CD4-positive, alpha-beta T cell treated with Interleukin-6 at 100 ng/mL for 8 hours (primary cell): ENCODE results near the gene PIKFYVE.
"Not testable (repeated sequence)": the region's sequence is repeated elsewhere in the genome, so short reads cannot be mapped to it uniquely, and the experiment has no call there.

Experiments used
- DNase-seq: peaks from one replicate; pipeline ENCODE4 v3.0.0-alpha.2; 2020; ENCODE audit warnings: mixed read lengths, low spot score

Gene PIKFYVE

DNA sequence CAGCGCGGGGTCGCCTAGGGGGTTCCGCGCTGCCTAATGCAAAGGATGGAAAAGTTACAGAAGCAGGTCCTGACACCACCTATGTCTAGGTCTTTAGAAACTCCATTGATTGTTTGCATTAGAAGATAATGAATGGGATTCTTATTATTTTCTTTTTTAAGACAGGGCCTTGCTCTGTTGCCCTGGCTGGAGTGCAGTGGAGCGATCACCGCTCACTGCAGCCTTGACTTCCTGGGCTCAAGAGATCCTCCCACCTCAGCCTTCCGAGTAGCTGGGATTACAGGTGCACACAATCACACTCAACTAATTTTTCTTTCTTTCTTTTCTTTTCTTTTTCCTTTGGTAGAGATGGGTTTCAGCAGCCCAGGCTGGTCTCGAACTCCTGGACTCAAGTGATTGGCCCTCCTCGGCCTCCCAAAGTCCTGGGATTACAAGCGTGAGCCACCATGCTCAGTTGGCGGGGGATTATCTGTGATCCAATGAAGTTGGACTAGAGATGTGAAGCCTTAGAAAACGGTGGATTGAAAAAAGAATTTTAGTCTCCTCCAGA is 10.4 kb upstream of the PIKFYVE start:
- DNase-seq = no peak

DNA sequence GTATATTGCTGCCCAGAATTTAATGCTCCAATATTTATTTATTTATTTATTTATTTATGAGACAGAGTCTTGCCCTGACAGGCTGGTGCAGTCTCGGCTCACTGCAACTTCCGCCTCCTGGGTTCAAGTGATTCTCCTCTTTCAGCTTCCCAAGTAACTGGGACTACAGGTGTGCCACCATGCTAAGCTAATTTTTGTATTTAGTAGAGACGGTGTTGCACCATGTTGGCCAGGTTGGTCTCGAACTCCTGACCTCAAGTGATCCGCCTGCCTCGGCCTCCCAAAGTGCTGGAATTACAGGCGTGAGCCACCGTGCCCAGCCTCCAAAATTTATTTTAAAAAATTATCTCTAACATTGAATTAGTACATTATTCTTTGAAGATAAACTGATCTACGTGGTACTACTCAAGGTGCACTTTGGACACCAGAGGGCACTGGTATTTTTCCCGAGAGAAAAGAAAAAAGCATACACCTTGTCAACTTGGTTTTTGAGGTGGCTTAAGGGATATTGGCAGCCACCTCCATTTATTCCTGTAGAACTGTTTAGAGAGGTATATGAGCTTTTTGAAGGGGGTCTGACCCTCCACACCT is 9.8 kb upstream of the PIKFYVE start:
- DNase-seq = no peak

DNA sequence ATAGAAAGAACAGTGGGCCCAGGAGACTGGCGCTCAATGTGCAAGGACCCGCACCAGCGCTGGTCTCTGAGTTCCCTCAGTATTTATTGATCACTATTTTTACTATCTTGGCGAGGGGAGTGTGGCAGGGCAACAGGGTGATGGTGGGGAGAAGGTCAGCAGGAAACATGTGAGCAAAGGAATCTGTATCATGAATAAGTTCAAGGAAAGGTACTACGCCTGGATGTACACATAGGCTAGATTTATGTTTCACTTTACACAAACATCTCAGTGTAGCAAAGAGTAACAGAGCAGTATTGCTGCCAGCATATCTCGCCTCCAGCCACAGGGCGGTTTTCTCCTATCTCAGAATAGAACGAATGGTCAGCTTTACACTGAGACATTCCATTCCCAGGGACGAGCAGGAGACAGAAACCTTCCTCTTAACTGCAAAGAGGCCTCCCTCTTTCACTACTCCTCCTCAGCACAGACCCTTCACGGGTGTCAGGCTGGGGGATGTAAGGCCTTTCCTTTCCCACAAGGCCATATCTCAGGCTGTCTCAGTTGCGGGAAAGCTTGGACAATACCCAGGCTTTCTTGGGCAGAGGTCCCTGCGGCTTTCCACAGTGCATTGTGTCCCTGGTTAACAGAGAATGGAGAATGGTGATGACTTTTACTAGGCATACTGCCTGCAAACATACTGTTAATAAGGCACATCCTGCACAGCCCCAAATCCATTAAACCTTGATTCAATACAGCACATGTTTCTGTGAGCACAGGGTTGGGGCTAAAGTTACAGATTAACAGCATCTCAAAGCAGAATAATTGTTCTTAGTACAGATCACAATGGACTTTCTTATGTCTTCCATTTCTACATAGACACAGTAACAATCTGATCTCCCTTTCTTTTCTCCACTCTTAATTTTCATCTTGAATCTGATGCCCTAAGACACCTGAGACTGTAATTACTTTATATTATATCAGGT is 8.9 kb upstream of the PIKFYVE start:
- not testable (repeated sequence) for DNase-seq

DNA sequence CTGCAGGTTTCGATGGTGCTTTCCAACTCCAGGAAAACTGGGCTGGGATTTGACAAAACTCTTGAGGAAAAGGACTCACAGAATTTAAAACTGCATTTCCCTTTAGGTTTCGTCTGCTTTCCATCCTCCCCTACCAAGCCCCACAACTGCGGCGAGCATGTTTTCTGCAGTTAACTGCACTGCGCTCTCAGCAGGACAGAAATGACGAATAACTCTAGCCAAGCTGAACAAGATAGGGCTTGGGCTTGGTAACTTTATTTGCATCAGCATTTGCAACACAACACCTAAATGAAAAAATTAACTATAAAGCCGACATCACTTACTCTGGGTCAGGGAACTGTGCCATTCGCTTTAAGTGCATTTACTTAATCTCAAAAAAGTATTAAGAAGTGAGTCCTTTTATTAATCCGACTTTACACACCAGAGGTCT is 669 bp upstream of the PIKFYVE start:
- peak; percentile 38 for DNase-seq

DNA sequence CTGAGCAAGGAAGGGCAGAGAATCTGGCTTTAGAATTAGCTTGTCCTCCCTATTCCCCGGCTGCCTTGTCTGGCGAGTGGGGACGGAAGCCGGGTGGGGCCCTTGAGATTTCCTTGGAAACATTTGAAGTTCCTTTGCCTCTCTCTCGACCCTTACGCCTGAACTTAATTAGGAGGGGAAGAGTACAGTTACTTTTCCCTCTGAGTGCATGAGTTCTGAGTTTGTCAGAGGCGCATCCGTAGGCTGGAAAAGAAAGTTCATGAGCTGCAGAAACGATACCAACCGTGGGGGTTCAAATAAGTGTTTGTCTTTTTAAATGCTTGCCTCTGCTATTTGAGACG is 468 bp downstream of the PIKFYVE start:
- peak; percentile 7 for DNase-seq

DNA sequence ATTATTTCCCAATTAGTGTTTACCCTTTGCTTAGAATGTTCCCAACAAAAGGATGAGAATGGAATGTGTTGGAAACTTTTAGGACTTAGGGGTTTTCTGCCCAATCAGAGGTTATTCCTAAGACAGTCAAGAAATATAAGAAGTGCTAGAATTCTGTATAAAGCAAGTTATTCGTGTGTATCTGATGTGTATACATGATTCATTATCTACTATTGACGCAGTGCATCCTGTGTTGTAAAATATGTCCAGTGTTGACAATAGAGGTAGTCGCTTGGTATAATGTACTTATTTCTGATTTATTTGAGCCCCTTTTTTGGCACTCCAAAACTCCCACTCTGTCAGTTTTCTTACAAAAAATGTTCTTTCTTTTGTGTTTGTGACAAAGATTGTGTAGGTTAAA is 881 bp downstream of the PIKFYVE start:
- no peak for DNase-seq

DNA sequence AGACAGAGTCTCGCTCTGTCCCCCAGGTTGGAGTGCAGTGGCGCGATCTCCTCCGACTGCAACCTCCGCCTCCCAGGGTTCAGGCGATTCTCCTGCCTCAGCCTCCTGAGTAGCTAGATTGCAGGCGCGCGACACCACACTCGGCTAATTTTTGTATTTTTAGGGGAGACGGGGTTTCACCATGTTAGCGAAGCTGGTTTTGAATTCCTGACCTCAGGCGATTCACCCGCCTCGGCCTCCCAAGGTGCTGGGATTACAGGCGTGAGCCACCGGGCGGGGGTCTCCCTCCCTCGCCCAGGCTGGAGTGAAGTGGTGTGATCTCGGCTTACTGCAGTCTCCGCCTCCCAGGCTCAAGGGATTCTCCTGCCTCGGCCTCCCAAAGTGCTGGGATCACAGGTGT is 1.5 kb downstream of the PIKFYVE start:
- not testable (repeated sequence) for DNase-seq

DNA sequence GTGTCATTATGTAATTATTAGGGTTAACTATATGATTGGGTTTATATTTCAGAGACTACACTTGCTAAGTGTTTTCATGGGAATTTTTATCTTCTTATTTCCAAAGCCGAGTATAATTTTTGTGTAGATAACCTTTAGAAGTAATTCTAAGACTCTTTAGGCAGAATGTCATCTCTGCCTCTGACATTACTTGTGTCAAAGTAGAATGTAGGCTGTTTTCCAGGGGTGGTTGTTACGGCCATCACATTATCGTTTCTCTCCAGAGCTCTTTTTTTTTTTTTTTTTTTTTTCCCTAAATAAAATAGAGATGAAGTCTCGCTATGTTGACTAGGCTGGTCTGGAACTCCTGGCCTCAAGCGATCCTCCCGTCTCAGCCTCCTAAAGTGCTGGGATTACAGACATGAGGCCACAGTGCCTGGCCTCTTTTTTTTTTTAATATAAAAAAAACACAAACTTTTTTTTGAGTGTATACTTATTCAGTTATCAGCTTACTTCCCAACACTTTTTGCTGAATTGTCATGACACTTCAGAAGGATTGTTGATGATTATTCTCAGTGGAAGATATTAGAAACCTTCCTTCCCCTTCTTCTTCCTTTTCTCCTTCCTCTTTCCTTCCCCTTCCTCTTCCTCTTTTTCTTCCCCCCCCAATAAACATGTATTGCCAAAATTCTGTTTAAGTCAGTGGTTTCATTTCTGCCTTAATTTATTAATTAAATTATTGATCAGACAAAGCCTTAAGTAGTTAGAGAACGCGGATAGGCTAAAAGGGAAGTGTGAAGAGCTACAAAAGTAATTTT is 2.3 kb downstream of the PIKFYVE start:
- DNase-seq = no peak

DNA sequence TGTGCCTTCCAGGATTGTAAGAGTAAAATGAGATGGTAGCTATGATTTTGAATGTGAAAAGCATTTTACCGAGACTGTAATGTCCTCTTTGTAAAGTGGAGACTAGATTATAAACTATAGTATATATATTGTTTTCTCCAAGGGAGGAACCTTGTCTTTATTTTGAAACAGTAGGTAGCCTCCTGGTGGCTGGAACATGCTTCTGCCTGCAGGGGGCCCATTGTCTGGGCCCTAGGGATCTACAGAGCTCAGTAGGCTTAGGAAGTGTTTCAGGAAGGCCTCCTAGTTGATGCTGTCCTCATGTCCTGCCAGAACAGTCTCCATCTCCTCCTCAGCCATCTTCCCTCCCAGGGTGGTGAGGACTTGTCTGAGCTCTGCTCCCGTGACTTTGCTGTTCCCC is 3.0 kb downstream of the PIKFYVE start:
- no peak for DNase-seq

DNA sequence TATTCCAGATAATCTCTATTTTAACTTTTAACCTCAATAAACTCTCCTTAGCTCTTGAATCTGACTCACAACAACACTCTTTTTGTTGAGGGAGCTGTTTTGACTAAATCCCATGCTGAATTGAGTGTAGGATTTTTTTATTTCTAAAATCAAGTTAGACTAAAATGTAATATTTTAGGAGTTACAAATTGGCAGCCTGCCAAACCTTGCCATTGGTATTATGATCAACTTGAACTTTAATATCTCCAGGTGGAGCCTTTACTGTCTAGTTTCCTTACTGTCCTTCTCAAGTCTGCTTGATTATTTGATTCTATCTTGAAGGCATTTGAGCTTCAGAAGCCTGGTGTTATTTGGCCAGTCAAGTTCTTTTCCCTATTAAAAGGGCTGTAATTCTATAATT is 8.7 kb downstream of the PIKFYVE start:
- no peak for DNase-seq

DNA sequence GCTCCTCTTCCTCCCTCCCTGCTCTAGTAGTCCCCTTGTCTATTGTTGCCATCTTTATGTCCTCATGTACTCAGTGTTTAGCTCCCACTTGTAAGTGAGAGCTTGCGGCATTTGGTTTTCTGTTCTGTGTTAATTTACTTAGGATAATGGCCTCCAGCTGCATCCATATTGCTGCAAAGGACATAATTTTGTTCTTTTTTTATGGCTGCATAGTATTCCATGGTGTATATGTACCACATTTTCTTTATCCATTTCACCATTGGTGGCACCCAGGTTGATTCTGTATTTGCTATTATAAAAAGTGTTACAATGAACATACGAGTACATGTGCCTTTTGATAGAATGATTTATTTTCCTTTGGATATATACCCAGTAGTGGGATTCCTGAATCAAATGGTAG is 12.5 kb downstream of the PIKFYVE start:
- no peak for DNase-seq

DNA sequence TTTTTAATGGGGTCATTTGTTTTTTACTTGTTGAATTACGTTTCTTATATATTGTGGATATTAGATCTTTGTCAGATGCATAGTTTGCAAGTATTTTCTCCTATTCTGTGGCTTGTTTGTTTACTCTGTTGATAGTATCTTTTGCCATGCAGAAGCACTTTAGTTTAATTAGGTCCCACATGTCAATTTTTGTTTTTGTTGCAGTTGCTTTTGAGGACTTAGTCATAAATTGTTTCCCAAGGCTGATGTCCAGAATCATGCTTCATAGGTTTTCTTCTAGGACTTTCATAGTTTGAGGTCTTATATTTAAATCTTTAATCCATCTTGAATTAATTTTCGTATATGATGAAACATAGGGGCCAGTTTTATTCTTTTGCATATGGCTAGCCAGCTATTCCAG is 13.2 kb downstream of the PIKFYVE start:
- DNase-seq = no peak

DNA sequence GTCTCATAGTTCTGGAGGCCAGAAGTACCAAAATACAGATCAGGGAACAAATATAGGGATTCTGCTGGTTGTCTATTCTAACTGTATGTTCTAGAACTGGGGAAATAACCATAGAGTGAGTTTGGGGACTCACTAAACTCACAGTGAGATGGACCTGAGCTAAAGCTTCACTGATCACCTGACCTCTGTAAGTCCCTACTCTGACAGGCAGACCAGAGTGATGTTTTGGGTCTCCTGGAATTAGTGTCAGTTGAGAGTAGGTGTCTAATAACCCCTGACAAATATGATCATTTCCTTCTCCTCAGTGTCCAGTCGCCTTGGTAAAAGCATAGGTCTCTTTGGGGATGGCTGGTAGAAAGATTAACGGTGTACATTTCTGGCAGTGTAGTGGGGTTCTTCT is 14.2 kb downstream of the PIKFYVE start:
- DNase-seq = no peak

DNA sequence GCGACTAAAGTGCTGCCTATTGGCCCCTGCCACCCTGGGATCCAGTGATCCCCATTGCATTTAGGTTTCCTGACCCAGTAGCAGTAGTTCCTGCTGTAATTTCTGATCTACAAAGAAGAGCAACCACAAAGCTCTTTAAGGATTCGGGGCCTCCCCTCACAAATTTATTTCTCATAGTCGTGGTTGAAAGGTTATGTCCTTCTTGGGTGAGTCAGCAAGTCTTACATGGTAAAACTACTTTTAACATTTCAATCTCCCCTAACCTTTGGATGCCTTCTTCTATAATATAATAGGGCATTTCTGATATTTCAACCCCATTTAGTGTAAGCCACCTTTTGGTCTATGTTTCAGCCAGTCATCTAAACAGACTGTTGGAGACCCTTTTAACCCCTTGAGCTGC is 14.9 kb downstream of the PIKFYVE start:
- DNase-seq = no peak

DNA sequence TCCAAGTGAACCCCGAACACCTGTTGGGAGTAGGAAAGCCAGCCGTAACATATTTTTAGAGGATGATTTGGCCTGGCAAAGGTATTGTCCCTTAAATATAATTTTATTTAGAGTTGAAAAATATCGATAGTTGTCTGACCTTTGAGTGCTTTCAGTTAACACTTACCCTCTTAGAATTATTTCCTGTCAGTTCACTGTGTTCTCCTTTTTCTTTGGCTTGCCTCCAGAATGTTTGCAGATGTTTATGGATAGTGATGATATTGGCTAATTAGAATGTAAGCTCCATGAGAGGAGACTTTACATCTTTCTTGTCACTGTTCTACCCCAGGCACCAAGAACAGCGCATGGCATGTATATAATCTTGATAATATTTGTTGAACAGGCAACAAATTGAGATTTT is 19.8 kb downstream of the PIKFYVE start:
- DNase-seq = no peak

DNA sequence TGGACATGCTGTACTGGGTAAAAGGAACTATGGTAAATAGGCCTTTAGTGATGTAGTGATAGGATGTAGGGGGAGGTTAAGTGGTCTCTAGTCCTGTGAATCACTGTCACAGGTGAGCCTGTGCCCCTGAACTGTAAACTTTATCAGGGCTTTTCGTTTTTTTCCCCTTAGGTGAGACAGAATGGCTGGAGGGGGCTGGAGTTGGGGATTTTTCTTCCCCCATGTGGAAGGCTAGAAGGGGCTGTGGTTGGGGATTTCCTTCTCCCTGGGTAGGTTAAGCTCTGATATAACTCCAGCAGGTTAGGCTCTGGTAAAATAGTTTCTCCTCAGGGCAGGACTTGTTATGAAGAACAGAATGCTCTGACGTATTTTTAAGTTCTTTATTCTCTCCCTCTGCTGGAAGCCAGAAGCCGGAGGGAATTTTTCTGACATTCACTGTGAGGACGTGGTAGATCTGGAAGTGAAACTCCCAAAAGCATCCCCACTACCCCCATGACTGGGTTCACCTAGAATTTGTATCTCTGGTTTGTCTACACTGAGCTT is 28.5 kb downstream of the PIKFYVE start:
- DNase-seq = no peak

DNA sequence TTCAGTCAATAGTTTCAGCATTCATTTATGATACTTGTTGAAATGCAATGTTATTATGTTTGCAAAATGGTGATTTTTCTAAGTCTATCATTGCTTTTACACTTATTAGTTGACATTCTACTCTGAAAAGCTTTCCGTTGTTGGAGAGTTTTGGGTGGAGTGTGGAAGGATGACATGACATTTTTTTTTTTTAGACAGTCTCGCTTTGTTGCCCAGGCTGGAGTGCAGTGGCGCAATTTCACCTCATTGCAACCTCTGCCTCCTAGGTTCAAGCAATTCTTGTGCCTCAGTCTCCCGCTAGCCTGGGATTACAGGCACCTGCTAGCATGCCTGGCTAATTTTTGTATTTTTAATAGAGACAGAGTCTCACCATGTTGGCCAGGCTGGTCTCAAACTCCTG is 29.8 kb downstream of the PIKFYVE start:
- DNase-seq = no peak

DNA sequence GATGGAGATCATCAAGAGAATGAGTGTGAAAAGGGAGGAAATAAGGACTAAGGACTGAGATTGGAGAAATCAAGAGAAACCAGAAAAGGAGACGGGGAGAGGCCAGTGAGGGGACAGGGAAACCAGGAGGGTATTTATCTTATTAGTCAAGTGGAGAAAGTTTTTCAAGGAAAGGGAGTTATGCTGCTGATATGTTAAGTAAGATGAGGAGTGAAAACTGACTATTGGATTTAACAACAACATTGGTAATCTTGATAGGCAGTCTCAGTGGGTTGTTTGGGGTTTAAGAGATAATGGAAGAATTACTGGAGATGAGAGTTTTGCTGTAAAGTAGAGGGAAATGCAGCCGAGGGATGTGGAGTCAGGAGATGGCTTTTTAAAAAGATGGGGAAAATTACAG is 30.6 kb downstream of the PIKFYVE start:
- DNase-seq = no peak

DNA sequence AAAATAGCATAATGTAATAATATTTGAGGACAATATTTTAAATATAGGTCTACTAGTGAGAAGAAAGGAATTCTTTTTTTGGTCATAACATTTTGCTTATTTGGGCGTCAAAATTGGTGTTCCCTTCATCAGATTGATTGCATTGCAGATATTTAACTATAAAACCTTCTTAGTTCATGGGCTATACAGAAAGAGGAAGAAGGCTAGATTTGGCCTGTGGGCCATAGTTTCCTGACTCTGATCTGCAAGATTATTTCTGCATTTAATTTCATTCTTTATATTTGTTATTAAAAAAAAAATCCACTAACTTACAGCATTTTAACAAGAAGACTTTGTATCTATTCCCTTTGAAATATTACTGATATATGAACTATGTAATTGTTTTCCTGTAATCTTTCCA is 31.9 kb downstream of the PIKFYVE start:
- DNase-seq = no peak

DNA sequence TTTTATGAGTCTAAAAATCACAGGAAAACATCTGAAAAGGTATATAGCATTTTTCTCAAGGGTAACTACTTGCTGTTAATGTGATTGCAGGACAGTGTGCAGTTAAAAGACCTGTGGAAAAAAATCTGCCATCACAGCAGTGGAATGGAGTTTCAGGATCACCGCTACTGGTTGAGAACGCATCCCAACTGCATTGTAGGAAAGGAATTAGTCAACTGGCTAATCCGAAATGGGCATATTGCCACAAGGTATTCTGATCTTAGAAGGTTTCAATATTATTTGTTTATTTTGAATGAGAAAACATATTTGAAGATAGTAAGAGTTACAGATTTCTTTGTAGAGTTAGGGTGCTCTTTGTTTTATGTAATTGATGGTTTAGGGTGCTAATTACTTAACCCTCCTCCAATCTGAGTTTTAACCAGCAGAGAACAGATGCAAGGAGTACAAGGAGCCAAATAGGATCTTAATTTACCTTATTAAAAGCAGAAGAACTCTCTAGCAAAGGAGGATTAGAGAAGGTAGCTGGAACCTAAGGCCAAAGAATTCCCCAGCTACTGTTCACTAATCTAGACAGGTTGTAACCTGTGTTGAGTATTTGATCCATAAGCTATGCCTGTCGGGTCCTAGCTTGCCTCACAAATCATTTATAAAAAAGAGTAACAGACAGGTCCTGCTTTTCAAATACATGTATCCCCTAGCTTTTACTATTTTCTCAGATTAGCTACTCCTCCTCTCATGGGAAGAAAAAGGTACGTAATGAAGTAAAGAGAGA is 35.0 kb downstream of the PIKFYVE start:
- no peak for DNase-seq

DNA sequence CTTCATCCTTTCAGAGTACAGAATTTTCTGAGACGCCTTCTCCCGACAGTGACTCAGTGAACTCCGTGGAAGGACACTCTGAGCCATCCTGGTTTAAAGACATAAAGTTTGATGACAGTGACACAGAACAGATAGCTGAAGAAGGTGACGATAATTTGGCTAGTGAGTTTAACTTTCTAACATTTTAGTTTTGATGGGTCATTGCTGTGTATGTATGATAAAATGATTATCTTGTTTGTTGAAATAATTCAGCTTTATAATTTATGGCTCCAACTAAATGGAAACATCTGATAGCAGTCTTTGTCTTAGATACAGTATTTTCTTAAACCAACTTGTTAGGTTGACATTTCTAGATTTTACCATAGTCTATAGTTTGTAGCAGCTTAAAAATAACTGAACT is 38.1 kb downstream of the PIKFYVE start:
- DNase-seq = no peak

DNA sequence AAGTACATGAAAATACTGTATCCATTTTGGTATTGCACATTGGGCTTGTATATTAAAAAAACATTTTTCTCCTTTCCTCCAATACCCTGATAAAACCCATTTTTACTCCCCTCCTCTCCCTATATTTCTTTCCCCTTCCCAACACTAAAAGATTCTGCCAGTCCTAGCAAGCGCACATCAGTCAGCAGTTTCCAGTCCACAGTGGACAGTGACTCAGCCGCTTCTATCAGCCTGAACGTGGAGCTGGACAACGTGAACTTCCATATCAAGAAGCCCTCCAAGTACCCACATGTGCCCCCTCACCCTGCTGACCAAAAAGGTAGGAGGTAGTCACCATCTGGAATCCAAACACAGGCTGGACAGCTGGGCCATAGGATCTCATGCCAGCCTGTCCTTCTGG is 38.6 kb downstream of the PIKFYVE start:
- no peak for DNase-seq
